OCI-LY1 (cell line): Measurements from ENCODE around the gene KCNK13.
A peak's percentile ranks its signal among the peaks of the same experiment; 100 is the strongest.

Experiments used
- H2AFZ ChIP-seq: fragments of 200-600 bp; sonication (generic), shearing (Covaris generic); 2 replicates; pipeline ENCODE4 v1.6.0; 2014; ENCODE audit warnings: antibody characterized with exemption, mild to moderate bottlenecking, low read length
- H3F3A ChIP-seq: fragments of 200-600 bp; sonication (generic), shearing (Covaris generic); 2 replicates; pipeline ENCODE4 v1.6.0; 2014; ENCODE audit warnings: mild to moderate bottlenecking, antibody characterized with exemption, low read length, moderate library complexity; ENCODE audit not compliant: insufficient read depth
- H3K27ac ChIP-seq: fragments of 200-600 bp; sonication (generic); 2 replicates; pipeline ENCODE4 v1.5.1; 2014; ENCODE audit warnings: low read length, mixed run types, mild to moderate bottlenecking, low read depth; ENCODE audit not compliant: poor library complexity, severe bottlenecking
- H3K27me3 ChIP-seq: fragments of 200-600 bp; sonication (generic); 2 replicates; pipeline ENCODE4 v1.6.0; 2014; ENCODE audit warnings: antibody characterized with exemption, mild to moderate bottlenecking, low read length, moderate library complexity; ENCODE audit not compliant: insufficient read depth
- H3K36me3 ChIP-seq: fragments of 200-600 bp; sonication (generic); 2 replicates; pipeline ENCODE4 v1.6.1; 2014; ENCODE audit warnings: mild to moderate bottlenecking, antibody characterized with exemption, low read length, moderate library complexity, mixed read lengths; ENCODE audit not compliant: insufficient read depth
- H3K4me1 ChIP-seq: fragments of 200-600 bp; sonication (generic); 2 replicates; pipeline ENCODE4 v1.5.1; 2014; ENCODE audit warnings: mild to moderate bottlenecking, low read length, moderate library complexity; ENCODE audit not compliant: insufficient read depth, severe bottlenecking
- H3K4me2 ChIP-seq: fragments of 200-600 bp; sonication (generic), shearing (Covaris generic); 2 replicates; pipeline ENCODE4 v1.6.1; 2014; ENCODE audit warnings: low read length
- H3K4me3 ChIP-seq: fragments of 200-600 bp; sonication (generic); 2 replicates; pipeline ENCODE4 v1.5.1; 2014; ENCODE audit warnings: low read length, low read depth, mild to moderate bottlenecking, mixed read lengths; ENCODE audit not compliant: poor library complexity, severe bottlenecking
- H3K79me2 ChIP-seq: fragments of 200-600 bp; shearing (Covaris generic); 2 replicates; pipeline ENCODE4 v1.6.1; 2016; ENCODE audit warnings: mixed run types, low read length, mixed read lengths; ENCODE audit not compliant: insufficient read depth
- H3K9ac ChIP-seq: fragments of 200-600 bp; sonication (generic), shearing (Covaris generic); 2 replicates; pipeline ENCODE4 v1.6.1; 2014; ENCODE audit warnings: mild to moderate bottlenecking, low read length, mixed read lengths
- H3K9me2 ChIP-seq: fragments of 200-600 bp; sonication (generic), shearing (Covaris generic); 2 replicates; pipeline ENCODE4 v1.6.1; 2014; ENCODE audit warnings: low read depth, mild to moderate bottlenecking, low read length, mixed read lengths
- H3K9me3 ChIP-seq: fragments of 200-600 bp; shearing (Covaris generic); 2 replicates; pipeline ENCODE4 v1.6.1; 2014; ENCODE audit warnings: low read length, mixed read lengths
- H4K20me1 ChIP-seq: fragments of 200-600 bp; sonication (generic), shearing (Covaris generic); 2 replicates; pipeline ENCODE4 v1.6.0; 2016; ENCODE audit warnings: mild to moderate bottlenecking, low read length; ENCODE audit not compliant: insufficient read depth
- CTCF ChIP-seq: fragments of 200-600 bp; sonication (generic), shearing (Covaris generic); IDR thresholded peaks from 2 replicates; pipeline ENCODE4 v1.5.1; 2017; ENCODE audit warnings: mild to moderate bottlenecking, antibody characterized with exemption, low read length, moderate library complexity, mixed read lengths
- EZH2 ChIP-seq: fragments of 200-600 bp; sonication (generic), shearing (Covaris generic); IDR thresholded peaks from 2 replicates; pipeline ENCODE4 v1.8.0; 2017; ENCODE audit warnings: borderline replicate concordance, mixed run types, mild to moderate bottlenecking, antibody characterized with exemption, low read length, moderate library complexity, mixed read lengths

The KCNK13 gene

DNA sequence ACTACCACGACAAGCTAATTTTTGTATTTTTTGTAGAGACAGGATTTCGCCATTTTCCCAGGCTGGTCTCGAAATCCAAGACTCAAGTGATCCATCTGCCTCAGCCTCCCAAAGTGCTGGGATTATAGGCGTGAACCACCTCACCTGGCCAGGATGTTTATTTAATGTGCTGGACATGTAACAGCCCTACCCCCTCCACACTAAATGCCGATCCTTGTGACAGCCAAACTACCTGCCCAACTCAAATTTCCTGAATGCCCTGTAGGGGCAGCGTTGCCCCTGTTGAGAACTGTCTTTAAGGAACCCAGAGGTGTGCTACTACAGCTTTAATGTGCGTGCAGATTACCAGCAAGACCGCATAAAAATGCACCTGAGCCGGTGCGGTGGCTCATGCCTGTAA lies 48.1 kb downstream of the KCNK13 start:
- no peaks in the 10 kb centered on the region for H3K9me3 ChIP-seq
- H3K4me1 ChIP-seq = no peaks in the 10 kb centered on the region
- no peaks in the 10 kb centered on the region for H3K27me3 ChIP-seq
- no peak overlapping the region for H3K9ac ChIP-seq
- no peaks in the 10 kb centered on the region for H3K79me2 ChIP-seq
- no peak overlapping the region for H3K4me3 ChIP-seq
- TF ChIP-seq EZH2 = no peak
- peak; percentile 25; the same call in 1 of the 2 replicates for TF ChIP-seq CTCF
- H4K20me1 ChIP-seq = no peaks in the 10 kb centered on the region
- H3K9me2 ChIP-seq = no peaks in the 10 kb centered on the region
- H3F3A ChIP-seq = no peaks in the 10 kb centered on the region
- no peak overlapping the region for H2AFZ ChIP-seq
- no peaks in the 10 kb centered on the region for H3K36me3 ChIP-seq
- no peak overlapping the region for H3K4me2 ChIP-seq
- H3K27ac ChIP-seq = no peak overlapping the region

DNA sequence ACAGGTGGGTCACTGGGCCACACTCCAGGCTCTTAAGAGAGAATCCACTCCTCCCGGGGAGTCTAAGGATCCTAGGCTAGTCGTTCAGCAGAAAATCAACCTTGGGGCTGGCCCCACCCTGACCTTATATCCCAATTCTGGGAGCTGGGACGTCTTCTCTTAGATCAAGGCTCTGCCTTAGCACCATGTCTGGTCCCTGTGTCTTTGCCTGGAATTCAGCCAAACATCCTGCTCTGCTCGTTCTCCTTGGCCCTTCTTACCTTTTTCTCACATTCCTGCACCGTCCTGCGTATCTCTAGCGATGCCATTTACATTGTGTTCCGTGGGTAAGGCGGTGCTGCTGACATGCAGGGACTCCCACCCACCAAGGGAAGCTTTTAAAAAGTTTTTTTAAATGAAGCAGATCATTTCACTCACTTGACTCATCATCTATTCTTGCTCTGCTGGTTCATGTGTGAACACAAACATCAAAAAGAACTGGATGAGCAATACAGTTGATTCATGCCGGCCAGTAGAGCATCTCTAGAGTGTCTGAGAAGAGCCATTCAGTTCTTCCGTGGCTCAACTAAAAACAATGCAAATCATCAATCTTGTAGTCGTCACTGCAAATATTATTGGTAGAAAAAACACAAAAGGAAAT lies 50.2 kb downstream of the KCNK13 start:
- no peaks in the 10 kb centered on the region for H3K9me3 ChIP-seq
- no peaks in the 10 kb centered on the region for H3K36me3 ChIP-seq
- no peaks in the 10 kb centered on the region for H3K9me2 ChIP-seq
- H3K27ac ChIP-seq = no peak overlapping the region
- no peaks in the 10 kb centered on the region for H3F3A ChIP-seq
- H2AFZ ChIP-seq = no peak overlapping the region
- no peaks in the 10 kb centered on the region for H3K79me2 ChIP-seq
- no peaks in the 10 kb centered on the region for H4K20me1 ChIP-seq
- no peak overlapping the region for H3K4me3 ChIP-seq
- H3K9ac ChIP-seq = no peak overlapping the region
- TF ChIP-seq EZH2 (no peak), CTCF (no peak)
- no peak overlapping the region for H3K4me2 ChIP-seq
- no peaks in the 10 kb centered on the region for H3K27me3 ChIP-seq
- no peaks in the 10 kb centered on the region for H3K4me1 ChIP-seq

DNA sequence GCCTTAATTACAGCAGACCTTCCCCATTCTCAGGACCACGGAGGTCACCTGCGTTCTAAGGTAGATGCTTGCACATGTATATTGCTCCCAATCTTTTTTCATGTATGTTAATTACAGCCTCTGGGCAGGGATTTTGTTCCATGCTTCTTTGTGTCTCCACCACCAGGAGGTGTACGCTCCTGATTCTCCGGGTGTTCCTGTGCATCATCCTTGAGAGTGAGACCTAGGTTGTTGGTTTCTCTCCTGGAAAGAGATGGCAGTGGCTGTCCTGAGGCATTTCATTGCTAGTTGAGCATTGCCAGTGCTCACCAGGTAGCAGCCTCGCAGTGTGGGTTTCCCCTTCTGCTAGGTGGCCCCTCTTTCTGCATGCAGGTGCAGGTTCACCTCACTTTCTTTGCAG lies 52.8 kb downstream of the KCNK13 start:
- H3K36me3 ChIP-seq = no peaks in the 10 kb centered on the region
- H3K27me3 ChIP-seq = no peaks in the 10 kb centered on the region
- H3K9me3 ChIP-seq = no peaks in the 10 kb centered on the region
- H3K9ac ChIP-seq = no peak overlapping the region
- H3K79me2 ChIP-seq = no peaks in the 10 kb centered on the region
- H4K20me1 ChIP-seq = no peaks in the 10 kb centered on the region
- no peak for TF ChIP-seq EZH2
- no peak for TF ChIP-seq CTCF
- H2AFZ ChIP-seq = no peak overlapping the region
- no peaks in the 10 kb centered on the region for H3F3A ChIP-seq
- no peaks in the 10 kb centered on the region for H3K4me1 ChIP-seq
- H3K27ac ChIP-seq = no peak overlapping the region
- H3K4me3 ChIP-seq = no peak overlapping the region
- no peak overlapping the region for H3K4me2 ChIP-seq
- H3K9me2 ChIP-seq = no peaks in the 10 kb centered on the region
